GM19351 (cell line): ENCODE measurements around the gene ZFR2.

Experiments used
- ATAC-seq: cut with Tn5 transposase; IDR thresholded peaks from one replicate; pipeline ENCODE4 v1.9.1; 2021; ENCODE audit warnings: mild to moderate bottlenecking, moderate library complexity; ENCODE audit not compliant: unreplicated experiment

ZFR2 gene

GRCh38 chr19:3792114-3792513 lies 76.7 kb downstream of the ZFR2 start:
- no peak for ATAC-seq

DNA sequence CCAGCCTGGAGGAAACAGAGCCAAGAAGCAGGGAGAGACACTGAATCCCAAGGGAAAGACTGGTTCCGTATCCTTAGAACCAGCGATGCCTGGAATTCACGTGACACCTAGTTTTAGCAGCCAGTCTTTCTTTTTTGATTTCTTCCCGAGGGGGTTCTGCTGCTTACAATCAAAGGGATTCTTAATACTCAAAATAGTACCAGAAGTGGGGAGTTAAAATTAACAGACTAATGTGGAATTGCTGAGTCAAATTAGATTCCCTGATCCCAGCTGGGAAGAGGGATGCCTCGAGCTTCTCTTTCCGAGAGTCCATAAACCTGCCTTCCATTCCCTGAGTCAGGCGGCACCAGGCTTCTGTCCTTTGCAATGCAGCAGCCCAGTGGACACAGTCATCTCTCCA lies 77.9 kb downstream of the ZFR2 start:
- ATAC-seq: no peak

DNA sequence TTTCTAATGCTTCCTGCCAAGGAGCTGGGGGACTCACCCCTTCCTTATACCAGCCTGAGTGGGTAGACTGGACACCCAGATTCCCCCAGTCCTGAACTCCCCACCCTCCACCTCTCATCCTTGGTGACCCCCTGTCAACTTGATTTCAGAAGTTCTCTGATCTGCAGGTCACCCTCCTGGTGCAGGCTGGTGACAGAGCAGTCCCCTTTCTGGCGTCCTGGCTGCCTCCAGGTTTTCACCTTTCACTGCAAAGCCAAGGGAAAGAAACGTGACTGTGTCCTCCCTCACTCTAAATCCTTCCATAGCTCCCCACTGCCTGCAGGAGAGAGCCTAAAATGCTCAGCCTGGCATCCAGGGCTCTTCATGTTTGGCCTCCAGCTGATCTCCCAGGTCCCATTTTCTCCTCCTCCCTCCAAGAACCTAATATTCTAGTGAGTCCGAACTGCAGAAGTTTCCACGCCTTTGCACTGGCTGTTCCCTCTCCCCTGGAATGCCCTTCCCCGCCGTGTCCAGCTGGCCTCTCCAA lies 78.6 kb downstream of the ZFR2 start:
- ATAC-seq: no peak

DNA sequence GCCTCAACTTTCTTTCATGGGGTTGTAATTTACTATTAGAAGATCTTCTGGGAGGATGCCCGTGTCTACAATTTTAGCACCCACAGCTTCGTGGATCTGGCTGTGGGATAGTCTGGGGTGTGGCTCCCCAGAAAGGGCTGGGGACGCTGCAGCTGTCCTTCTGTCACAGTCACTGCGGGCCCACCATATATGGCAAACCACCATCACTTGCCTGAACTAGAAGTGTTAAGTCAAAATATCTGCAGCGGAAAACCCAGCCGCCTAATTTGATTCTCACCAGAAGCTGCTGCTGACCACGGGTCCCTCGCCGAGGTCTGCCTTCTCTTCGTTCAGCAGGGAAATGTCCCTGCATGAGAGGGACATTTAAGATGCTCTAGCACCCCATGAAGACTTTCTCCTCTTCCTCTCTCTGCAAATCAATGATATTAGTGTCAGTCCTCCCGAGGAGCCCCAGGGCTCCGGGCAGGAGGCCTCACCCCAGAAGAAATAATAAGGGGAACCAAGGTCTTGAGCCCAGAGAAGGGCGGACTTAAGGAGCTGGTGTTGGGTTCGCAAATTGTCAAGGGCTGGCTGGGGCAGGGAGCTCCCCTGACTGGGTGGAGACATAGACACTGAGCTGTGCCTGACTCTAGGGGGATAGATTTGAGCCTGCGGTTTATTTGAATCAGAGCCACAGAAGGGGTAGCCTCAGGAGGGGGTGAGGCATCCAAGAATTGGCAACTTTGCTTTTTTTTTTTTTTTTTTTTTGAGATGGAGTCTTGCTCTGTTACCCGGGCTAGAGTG lies 79.7 kb downstream of the ZFR2 start:
- no peak for ATAC-seq

GRCh38 chr19:3785938-3786824 lies 82.7 kb downstream of the ZFR2 start, which contains the start of gene MATK:
Gene MATK (minus strand): TSS chr19:3786381. CDS start chr19:3785135, 1,246 bp downstream.
- ATAC-seq: no peak

DNA sequence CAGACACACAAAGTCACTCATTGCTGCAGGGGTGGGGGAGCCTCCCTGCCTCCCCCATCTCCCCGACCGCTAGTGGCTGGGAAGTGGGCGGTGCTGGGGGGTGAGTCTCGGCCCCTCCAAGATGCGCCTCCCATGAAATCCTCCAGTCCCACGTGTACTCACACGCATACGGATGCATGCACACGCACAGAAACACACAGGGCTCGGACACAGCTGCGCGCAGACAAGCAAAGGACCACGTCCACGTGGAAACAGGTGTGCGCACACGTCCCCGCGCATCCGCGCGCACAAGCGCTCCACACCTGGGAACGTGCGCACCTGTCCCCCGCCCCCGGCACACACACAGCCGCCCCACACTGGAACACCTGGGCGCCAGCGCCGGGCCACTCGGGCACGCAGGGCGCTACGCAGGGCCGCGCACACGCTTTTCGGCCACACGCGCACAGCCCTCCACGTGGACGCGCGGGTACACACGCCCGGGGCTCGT lies 83.3 kb downstream of the ZFR2 start:
- ATAC-seq: no peak

DNA sequence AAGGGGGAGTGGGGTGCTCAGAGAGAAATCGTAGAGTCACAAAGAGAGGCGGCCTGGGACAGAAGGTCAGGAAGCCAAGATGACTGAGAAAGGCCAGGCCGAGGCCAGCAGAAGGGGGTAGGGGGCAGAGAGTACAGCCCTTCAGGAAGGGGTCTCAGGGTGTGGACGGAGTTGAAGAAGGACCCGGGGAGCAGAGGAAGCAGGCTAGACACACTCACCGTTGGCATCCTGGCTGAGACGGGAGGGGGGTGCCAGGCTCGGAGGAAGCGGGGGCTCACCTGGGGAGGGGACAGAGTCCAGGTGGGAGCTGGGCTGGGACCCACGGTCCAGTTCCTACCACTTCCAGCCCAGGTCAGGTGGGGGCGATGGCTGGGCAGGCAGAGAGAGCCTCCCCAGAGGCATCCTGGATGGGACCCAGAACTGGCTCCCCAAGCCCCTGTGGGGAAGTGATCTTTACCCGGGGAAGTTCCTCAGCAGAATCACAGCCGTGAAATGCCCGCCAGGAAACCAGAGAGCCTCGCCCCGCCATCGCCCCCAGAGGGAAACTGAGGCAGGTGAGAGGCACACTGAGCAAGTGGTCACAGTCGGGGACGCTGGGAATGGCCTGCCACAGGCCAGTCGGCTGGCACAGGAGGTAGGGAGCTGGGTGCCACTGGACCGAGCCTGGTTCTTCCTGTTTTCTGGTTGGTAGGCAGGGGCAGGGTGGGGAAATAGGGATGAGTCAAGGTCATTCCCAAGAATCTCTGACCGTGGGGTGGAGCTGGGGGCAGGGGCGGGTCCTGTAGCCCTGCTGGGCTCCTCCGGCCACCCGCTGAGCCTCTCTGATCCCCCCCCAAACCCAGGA lies 84.0 kb downstream of the ZFR2 start:
- no peak for ATAC-seq

DNA sequence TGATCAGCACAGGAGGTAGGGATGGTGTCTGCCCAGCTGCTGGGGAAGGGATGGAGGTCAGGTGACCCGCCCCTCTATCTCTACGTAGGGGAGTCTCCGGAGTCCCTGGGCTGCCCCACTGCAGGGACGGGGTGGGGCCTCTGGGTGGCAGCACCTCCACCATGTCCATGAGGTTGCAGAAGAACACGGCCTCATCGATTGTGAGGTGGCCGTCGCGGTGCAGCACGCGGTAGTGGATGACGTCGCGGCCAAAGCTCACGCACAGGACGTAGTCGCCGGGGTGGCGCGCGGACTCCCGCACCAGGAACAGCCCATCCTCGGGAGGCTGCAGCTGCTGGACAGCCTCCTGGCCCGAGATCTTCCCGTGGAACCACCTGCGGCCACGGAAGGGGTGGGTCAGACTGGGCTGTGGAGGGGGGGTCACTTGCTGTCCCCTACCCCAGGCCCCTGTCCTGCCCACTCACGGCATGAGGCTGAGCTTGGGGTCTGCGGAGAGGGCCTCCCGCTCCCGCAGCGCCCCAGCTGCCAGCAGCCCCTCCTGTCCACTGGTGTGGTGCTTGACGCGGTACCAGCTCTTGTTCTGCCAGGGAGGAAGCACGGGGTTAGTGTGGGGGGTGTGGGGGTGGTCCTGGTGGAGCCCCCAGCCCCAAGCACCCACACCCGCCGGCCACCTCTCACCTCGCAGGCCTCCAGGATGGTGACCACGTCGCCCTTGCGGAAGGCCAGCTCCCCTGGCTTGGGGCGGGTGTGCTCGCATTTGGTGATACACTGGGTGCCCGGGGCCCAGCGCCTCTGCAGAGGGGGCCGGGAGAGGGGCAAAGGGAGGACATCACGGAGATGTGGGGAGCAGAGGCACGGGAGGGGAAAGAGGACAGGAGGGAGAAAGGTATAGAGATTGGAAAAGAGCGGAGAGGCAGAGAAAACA lies 84.9 kb downstream of the ZFR2 start:
- ATAC-seq: no peak

DNA sequence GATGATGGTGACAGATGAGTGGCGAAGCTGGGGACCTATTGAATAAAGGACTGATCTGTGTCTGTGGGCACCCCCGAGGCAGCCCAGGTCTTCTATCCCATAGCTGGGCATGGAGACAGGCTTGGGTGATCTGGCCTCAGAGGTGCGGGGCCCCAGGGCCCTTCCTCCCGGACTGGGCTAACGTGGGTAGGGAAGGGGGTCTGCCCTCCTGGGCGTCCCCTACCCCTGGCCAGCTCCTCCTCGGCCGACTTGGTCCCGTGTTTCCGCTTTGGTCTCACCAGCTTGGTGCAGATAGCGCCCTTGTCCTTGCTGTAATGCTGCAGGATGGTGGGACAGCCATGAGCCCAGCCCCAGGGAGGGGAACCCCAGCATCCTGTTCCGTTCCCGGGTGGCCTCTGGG lies 85.9 kb downstream of the ZFR2 start:
- no peak for ATAC-seq

GRCh38 chr19:3782330-3782729 lies 86.5 kb downstream of the ZFR2 start:
- ATAC-seq: no peak

DNA sequence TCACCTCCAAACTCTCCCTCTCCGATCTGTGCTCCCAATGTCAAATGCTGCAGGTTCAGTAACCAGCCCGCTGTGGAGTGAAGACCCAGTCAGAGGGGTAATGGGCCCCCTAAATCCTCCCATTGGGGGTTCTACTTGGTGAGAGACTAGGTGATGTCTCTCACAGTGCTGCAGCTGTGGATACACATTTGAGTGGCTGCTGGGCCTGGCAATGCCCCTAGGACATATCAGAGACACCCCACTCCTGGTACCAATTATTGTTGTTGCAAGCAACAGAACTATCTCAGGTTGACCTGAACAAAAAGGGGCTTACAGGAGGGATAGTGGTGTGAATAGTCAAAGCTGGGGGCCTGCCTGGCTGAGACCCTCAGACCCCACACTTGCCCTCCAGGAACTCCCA lies 87.2 kb downstream of the ZFR2 start:
- ATAC-seq: no peak

- no peak for ATAC-seq
Measured at GRCh38 chr19:3780786-3781304, 88.0 kb downstream of the ZFR2 start.

- ATAC-seq: no peak
Measured at GRCh38 chr19:3778899-3779723, 89.7 kb downstream of the ZFR2 start.

DNA sequence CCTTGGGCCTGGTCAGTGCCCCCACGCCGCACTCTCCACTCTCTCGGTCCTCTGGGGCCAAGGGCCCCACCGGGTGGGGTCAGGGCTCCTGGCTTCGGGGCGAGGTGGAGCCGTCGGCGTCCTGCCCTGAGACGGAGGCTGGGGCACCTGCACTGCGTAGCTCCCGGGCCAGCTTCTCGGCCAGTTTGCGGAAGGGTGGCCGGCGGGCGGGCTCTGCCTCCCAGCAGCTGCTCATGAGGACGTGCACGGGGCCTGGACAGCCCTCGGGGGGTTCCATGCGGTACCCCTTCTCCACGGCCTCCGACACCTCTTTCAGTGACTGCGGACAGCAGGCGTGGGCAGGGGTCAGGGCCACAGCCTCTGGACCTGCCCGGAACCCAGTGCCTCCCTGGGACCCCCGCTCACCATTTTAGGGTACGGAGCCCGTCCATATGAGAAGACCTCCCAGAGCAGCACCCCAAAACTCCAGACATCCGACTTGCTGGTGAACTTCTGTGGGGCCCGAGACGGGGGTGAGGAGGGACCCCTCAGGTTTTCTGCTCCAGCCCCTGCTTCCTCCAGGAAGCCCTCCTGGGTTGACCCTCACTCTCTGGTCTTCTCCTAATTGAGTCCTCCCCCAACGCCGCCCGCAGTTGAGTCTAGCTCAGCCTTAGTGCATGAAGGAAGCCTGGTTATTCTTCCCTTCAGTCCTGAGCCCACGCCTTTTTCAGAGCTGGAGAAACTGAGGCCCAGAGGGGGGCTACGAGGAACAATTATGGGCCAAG lies 90.6 kb downstream of the ZFR2 start:
- no peak for ATAC-seq

GRCh38 chr19:3776479-3777040 lies 92.3 kb downstream of the ZFR2 start:
- ATAC-seq: no peak

DNA sequence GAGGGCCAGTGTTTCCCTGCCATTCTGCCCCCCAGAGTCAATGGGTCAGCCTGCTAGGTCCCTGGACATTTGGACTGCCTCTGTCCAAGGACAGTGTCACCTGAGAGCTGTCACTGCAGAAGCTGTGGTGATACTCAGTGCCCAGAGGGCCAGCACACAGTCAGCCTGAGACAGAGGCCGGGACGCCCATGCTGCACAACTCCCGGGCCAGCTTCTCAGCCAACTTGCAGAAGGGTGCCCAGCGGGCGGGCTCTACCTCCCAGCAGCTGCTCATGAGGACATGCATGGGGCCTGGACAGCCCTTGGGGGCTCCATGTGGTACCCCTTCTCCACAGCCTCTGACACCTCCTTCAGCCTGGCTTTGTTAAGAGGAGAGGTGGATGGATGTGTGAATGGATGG lies 93.0 kb downstream of the ZFR2 start:
- no peak for ATAC-seq

DNA sequence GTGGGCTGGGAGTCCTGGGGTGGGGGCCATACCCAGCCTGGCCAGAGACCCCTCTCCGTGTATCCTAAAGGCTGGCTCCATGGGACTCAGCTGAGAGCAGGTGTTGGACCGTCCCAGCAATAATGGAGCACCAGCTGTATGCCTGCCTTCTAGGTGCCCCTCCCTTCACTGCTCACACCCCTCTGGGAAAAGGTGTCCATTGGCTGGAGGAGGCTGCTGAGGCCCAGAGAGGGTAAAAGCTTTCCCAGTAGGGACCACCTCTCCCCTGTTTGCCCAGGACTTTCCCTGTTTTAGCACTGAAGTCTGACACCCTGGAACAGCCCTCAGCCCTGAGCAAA lies 93.5 kb downstream of the ZFR2 start:
- no peak for ATAC-seq
